ENCODE measurements around the gene AGTRAP. TPM values are rescaled to one million over a fixed set of nuclear protein-coding genes. Genes with fewer than 3 reads are reported as not detected.

The AGTRAP gene
- total RNA-seq, 1 donor: 47.9 TPM

DNA sequence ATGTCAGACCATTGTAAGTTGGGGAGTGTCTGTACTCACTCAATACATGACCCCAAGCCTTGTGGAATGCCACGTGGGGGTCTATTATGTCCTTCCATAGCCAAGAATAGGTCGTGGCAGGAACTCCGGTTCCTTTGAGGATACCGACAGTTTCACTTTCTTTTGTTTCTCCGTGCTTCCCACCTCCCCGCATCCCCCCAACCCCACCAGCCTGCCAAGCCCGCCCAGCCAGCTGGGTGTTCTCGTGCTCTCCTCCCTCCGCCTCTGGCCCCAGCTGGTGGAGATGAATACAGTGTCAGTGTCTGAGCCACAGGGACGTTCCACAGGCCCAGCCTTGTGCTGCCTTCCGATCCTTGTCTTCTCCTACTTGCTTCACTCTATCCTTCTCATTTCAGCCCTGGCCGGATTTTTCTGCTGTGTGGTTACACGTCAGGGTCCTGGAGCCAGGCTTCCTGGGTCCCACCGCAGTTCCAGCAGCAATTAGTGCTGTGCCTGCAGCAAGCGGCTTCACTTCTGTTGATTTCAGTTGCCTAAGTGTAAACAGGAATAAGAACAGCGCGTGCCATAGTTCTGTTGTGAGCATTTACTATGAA lies 4.1 kb upstream of the AGTRAP start:
- peak in 2 of 3 donors; percentile 57 to 73 for DNase-seq (ENCODE audit: low read depth in 2 of 3, low spot score in 2 of 3)

DNA sequence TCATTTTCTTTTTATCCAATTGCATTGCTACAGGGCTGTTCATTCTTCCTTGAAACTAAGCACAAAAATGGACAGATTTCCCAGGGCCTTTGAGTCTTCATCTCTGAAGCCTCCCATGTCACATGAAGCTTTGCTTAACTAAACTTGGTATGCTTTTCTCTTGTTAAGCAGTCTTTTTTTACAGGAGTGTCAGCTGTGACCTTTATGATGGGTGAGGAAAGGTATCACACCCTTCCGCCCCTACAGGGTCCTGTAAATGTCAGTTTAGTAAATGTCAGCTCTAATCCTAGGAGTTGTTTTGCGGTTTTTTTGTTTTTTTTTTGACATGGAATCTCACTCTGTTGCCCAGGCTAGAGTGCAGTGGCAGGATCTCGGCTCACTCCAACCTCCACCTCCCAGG lies 2.6 kb upstream of the AGTRAP start:
- no peak for DNase-seq (ENCODE audit: low read depth in 2 of 3, low spot score in 2 of 3)

DNA sequence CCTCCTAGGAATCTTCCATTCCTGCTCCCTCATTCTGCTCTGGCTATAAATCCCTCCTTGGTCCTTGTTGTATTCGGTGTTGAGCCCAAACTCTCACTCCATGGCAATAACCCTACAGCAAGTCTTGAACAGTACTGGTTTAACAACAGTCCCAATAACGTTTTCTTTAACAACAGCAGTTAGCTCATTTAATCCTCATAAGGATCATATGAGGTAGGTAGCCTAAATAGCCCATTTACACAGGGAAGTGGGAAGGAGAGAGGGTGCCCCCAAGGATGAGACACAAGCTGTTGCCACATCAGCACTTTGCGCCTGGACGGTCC lies 444 bp upstream of the AGTRAP start:
- no peak for DNase-seq (ENCODE audit: low read depth in 2 of 3, low spot score in 2 of 3)

DNA sequence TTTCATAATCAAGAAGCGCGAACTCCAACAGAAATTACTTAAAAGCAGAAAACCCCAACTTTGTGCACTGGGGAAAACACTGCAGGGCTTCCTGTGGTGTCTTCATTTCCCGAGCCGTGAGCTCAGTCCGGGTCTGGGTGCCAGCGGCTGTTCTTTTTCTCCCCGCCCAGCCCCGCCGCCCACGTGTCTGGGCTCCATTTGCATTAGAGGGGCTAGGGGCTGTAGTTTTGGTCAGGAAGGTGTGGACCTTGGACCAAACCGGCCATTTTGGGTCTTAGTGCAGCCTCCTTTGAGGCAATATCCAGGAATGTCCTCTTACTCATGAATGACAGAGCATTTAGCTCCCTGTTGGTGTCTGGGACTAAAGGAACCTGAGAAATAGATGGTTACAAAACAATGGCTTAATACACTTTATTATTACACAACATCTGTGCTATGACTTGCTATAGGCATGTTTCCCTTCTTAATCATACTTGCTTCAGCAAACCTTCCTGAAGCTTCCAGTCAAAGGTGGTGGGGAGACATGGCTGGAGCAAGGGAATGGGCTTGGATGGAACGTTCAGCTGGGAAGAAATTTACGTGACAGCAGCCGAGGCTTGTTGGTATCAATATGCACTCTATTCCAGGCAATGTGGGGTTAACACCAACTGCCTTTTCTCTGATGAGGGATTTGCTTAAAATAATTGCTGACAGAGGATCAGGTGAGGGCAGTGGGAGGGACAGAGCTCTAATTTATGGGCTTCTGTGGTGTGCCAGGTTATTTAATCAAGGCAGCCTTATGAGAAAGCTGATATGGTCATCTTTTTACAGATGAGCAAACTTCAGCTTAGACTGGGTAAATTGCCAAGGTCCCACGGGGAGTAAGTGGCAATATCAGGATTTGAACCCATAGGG lies 1.1 kb downstream of the AGTRAP start:
- DNase-seq (ENCODE audit: low read depth in 2 of 3, low spot score in 2 of 3): peak in 2 of 3 donors; percentile 57 to 74

DNA sequence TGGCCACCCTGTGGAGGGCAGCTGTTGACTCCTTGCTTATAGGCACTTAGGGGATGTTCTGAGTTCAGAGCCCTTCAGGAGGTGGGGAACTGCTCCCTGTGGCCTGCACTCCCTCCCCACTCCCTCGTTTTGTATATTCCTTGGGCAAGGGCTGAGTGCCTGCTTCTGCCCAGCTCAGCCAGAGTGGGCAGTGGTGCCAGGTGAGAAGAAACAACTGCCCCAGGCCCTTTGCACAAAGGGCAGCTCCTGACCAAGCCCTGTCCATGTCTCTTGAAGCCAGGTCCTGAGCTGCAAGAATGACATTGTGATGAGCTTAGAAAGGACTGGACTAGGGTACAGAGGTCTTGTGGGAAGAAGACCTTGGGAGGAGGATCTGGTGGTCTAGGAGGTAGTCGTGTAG lies 2.2 kb downstream of the AGTRAP start:
- no peak for DNase-seq (ENCODE audit: low read depth in 2 of 3, low spot score in 2 of 3)

DNA sequence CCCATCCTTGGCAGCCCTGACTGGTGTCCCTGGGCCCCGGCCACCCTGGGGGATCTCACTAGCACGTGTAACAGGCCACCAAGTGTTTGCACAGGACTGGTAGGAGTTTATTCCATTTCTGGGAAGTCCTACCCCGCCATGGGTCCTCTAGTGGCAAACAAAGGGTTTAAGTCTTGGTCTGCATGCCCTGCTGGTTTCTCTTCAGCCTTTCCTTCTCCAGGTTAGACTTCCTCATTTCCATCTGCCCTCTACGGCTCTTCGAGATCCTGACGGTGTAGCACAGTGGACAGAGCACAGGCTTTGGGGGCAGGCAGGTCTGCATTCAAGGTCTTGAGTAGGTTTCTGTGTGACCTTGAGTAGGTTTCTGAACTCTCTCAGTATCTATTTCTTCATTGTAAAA lies 2.8 kb downstream of the AGTRAP start:
- DNase-seq (ENCODE audit: low read depth in 2 of 3, low spot score in 2 of 3): peak in 1 of 3 donors; percentile 21

DNA sequence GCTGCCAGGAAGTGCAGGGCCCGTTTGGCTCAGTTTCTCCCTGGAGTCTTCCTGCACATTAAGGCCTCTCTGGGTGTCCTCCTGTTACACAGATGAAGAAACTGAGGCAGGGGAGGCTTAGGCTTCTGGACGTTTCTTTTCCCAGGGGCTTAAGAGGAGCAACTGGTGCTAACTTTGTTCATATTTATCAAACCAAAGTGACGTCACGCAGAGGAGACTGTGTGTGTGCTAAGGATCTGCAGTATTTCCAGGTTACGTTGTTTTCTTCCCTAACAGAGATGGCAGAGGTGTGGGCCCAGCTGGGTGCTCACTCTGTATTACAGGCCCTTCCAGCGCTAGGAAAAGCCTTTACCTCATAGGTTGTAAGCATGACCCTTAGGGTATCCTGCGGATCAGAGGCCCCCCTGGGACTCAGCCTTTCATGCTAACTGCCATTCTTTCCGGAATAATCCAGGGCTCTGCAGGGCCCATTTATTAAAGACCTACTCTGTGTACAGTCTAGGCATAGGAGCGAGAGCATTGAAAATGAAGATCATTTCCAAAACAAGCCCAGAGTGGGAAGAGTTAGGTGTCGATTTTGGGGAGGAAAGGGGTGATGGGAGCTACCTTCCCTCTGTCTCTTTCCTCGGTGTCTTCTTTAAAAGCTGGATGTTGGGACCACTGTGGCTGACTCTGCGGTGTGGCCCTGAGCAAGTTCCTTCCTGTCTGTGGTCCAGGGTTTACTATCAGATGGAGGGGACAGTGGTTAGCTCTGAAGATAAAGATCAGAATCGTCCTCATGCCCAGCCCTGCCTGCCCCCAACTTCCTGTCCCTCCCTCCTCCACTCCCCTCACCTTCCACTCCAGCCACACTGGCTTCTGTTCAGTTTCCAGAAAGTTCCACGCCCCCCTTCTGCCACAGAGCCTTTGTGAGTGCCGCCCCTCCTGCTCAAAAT lies 4.6 kb downstream of the AGTRAP start:
- peak in 2 of 3 donors; percentile 55 to 70 for DNase-seq (ENCODE audit: low read depth in 2 of 3, low spot score in 2 of 3)

DNA sequence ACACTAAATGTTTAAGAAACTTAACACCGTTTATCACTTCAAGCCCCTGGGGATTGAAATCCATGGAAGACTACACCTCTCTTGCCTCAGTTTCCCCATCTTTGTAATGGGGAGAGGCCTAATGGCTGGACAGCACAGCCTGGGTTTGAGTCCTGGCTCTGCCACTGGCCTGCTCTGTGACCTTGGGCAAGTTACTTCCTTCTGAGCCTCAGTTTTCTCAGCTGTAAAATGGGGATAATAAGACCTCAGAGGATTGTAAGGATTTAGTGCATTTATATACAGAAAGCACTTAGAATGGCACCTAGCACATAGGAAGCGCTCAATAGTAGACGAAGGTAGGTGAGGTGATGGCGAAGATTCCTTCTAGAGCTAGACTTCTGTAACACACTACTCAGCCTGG lies 5.5 kb downstream of the AGTRAP start:
- DNase-seq (ENCODE audit: low read depth in 2 of 3, low spot score in 2 of 3): no peak

DNA sequence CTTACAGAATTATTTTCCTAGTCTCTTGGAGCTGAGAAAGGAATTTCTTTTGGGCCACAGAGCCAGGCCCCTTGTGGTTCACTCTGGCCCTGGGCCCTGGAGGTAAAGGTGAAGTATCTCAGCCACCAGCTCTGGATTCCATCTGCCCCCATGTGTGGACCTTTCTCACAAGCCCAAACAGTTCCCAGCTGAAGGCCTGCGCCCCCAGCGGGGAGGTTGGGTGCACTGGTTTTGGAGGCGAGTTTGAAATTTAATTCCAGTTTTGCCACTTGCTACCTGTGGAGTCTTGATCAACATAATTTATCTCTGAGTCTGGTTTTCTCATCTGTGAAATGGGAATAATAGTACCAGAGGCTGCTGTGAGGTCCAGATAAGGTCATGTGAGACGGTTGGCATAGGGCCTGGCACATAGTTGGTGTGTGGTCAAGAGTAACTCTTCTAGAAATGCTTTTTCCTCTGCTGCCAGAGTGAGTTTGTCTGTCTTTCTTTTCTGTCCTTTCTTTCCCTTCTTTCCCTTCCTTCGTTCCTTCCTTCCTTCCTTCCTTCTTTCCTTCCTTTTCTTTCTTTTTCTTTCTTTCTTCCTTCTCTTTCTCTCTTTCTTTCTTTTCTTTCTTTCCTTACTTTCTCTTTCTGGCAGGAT lies 6.1 kb downstream of the AGTRAP start:
- no peak for DNase-seq (ENCODE audit: low read depth in 2 of 3, low spot score in 2 of 3)

DNA sequence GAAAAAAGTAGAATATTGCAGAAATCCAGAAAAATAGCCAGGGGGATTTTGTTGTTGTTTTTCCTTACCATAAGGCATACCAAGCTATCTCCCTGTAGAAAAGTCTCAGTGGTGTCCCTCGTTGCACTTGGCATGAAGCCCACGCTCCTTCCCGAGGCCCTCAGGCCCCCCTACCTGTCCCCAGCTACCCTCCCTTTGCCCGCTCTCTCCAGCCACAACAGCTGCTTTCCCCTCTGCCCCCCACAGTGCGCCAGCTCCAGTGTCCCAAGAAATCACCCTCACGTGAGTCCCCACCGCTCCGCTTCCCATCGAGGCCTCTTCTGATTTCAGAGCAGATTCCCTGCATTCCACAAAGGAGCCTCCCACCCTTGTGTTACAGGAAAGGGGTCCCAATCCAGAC lies 8.4 kb downstream of the AGTRAP start:
- DNase-seq (ENCODE audit: low read depth in 2 of 3, low spot score in 2 of 3): no peak

DNA sequence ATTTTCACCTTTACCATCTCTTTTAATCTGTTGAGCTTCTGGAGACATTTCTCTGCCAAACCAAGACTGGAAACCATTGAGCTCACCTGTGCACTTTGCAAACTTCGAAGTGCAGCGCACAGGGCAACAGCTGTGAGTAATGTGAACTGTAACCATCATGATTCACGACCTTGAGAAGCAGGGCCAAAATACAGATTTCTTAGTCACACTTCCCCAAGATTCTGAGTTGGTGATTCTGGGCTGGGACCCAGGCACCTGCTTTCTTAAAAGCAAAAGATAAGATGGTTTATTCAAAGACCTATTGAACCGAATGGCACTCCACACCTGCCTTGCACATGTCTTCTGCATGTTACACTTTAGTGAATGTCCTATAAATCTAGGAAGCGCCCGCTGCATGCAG lies 10.2 kb downstream of the AGTRAP start:
- DNase-seq (ENCODE audit: low read depth in 2 of 3, low spot score in 2 of 3): no peak

DNA sequence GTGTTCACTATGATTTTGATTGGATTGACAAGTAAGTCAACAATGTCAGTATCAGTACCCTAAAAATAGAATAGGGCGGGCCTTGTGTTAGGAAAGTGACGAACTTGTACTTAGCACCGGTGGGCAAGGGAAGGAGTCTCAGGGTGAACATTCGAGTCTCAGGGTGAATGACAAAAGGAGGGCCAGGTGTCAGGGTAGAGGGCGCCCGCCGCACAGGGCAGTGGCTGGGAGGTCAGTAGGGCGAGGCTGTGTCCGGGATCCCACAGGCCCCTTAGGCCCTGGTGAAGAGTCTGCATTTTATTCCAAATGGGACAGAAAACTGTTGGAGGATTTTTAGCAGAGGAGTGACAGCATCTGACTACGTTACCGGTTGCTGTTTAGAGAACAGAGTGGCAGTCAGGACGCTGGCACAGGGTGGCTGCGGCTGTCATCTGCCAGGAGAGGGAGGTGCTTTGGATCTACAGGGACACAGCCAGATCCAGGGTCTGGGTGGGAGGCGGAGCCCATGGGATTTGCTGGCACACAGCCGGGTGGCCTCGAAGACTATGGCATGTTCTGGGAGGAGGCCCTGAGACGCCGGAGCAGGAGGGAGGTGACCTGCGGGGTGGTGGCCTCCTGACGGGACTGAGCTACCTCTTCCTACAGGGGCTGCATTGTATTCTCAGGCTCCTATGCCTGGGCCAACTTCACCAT lies 11.0 kb downstream of the AGTRAP start:
- no peak for DNase-seq (ENCODE audit: low read depth in 2 of 3, low spot score in 2 of 3)

DNA sequence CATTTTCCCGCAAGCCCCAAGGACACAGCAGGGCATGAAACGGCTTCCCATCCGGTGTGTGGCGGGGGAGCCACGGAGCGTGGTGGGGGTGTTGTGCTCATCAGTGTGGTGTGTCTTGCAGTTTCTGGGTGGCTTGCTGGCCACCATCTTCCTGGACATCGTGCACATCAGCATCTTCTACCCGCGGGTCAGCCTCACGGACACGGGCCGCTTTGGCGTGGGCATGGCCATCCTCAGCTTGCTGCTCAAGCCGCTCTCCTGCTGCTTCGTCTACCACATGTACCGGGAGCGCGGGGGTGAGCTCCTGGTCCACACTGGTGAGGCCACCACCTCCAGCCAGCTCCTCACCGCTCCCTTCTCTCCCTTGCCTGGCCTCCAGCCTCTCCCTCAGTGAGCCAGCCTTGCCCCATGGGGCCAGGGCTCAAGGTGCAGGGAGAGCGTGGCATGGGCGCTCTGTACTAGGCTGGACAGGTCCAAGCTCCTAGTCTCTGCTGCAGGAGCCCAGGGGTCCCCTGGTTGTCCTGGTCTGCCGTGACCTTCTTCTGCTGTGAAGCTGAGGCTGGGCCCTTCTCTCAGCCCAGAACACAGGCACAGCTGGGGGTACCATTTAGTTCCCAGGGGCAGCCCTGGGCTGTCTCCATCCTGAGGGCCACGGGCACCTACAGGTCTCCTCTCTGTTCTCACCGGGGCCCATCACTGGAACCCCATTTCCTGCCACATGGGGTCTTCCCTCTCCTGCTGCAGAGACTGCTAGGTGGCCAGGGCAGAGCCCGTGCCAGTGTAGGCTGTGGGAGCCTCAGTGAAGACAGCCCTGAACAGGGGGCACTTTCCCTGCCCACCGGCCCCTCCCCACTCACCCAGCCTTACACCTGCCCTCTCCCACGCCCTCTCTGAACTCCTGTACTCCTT lies 12.6 kb downstream of the AGTRAP start:
- DNase-seq (ENCODE audit: low read depth in 2 of 3, low spot score in 2 of 3): no peak

DNA sequence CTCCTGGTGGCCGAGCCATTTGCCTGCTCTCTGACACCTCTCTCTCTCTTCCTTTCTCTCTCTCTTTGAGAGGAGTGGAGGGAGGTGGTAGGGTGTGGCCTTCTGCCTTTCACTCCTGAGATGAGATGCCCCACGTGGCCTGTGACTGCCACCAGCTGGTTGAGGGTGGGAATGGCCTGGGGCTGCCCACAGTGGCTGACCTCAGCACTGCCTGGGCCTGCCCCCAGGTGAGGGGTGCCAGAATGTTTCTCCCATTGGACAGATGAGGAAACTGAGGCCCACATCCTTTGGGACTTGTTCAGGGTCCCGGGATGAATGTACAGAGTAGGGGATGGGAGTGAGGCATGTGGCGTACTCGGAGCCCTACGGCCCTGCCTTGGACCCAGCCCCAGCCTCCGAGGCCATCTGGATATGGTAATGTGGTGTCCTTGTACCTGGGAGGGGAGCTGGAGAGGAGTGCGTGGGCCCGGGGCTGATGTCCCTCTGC lies 13.3 kb downstream of the AGTRAP start:
- DNase-seq (ENCODE audit: low read depth in 2 of 3, low spot score in 2 of 3): peak in 2 of 3 donors; percentile 26 to 67

DNA sequence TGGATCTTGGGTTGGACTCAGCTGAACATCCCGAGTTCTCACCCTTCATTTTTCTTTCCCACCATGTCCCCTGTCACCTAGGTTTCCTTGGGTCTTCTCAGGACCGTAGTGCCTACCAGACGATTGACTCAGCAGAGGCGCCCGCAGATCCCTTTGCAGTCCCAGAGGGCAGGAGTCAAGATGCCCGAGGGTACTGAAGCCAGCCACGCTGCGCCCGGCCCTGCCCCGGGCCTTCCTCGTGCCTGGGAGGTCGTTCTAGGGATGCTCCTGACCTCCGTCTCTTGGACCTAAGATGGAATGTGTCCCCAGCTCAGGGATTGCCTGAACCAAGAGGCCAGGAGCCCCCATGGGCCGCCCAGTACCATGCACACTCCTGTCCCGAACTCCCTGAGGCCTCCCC lies 14.1 kb downstream of the AGTRAP start:
- DNase-seq (ENCODE audit: low read depth in 2 of 3, low spot score in 2 of 3): no peak

DNA sequence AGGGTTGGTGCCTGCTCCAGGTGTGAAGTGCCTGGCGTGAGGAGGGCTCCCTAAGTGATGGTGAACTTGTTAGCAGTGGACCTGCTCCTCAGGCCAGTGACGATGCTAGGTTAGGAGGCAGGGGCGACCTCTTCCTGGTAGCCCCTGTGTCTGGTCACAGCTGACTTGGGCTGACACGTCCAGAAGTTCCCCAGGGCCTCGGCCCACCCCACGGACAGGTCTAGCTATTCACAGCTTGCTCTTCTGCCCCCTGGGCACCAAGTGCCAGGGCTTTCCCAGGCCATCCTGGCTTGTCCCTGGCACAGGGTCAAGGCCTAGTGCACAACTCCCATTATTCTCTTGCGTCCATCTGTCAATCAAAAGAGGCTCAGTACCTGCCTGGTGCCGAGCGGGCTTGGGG lies 15.2 kb downstream of the AGTRAP start:
- DNase-seq (ENCODE audit: low read depth in 2 of 3, low spot score in 2 of 3): no peak

DNA sequence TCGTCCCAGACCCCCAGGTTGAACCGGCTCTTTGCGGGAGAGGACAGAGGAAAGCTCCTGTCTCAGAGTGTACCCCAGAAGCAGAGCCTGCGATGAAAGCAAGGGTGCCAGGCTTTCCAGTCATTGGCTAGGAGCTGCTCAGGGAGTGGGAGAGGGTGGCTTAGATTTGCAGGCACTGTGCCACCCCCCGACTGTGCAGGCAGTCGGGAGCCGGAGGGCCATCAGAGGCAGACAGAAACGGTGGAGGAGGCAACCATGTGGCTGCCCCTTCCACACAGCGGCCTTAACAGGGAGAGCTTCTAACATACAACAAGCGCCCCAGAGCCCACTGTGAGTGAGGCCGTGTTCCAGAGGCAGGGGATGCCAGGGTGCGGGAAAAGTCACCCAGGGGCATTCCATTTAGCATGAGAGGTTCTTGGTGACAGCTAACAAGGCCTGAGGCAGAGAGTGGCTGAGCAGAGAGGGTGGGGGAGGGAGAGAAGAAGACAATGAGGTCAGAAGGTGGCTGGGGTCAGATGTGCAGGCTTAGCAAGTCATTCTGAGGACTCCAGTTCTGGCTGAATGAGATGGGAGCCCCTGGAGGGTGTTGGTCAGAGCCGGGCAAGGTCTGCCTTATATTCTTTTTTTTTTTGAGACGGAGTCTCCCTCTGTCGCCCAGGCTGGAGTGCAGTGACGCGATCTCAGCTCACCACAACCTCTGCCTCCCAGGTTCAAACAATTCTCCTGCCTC lies 16.6 kb downstream of the AGTRAP start:
- no peak for DNase-seq (ENCODE audit: low read depth in 2 of 3, low spot score in 2 of 3)

DNA sequence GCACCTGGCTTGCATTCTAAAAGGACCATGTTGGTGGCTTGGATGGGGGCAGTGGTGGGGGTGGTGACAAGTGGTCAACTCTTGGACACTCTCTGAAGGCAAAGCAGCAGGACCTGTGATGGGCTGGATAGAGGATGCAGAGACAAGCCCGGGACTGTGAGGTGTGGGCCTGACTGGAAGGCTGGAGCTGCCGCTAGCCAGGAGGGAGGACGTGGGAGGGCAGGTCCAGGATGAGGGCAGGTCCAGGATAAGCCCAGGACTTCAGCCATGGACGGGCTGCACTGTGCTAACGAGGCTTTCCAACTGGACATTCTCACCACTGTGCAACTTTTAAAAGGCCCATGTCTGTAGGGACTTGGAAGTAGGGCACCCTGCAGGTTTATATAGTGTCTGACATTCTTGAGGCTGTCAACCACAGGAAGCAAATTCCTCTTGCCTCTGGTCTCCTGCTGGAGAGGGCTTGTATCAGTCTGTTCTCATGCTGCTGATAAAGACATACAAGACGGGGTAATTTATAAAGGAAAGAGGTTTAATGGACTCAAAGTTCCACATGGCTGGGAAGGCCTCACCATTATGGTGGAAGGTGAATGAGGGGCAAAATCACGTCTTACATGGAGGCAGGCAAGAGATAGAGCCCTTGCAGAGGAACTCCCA lies 17.7 kb downstream of the AGTRAP start:
- no peak for DNase-seq (ENCODE audit: low read depth in 2 of 3, low spot score in 2 of 3)

Measured in hematopoietic multipotent progenitor cell (in vitro differentiated cells).